ENCODE results near the gene ANKRD18A. TPM values are rescaled to one million over a fixed set of nuclear protein-coding genes. Genes with fewer than 3 reads are reported as not detected.

Gene ANKRD18A
- total and polyA plus RNA-seq, 2 of the 13 experiments (the other 11 are each of a cell fraction or from before 2014, with no cell fraction given): 5.9 to 7.6 TPM

DNA sequence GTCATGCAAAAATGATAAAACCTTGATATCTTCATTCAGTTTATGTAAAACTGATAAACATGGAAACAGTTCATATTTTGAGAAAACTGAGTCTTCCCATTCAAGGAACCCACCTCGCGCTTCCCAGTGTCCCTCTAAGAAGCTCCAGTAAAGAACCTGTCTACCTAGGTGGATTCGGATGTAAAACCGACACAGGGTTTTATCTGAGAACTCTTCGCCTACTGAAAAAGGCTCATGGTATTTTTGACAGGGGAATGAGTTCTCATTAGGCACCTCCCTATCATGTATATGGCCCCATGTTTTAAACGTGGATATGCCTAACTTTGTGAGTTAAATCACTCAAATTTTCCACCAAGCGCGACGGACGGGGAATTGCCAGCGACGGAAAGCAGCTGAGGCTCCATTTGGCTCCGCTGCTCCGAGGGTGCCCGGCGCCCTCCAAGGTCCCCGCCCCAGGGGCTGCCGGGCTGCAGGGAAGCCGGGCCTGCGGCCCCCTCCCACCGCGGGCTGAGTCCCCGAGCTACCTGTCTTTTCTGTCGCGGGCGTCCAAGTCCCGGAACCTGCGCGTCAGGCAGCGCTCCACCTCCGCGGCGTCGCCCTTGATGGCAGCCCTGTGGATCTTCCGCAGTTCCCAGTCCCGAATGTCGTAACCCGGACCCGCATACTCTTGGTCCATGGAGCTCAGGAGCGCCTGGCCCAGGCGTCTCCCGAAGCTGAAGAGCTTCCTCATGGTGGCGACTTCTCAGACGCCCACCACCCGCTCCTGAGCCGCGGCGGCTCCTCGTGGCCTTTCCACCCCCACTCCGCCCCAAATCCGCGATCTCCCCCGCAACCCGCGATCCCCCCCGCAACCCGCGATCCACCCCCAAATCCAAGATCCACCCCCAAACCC, 594 bp downstream of the ANKRD18A start (continued):
- TF ChIP-seq, protein P1, sequence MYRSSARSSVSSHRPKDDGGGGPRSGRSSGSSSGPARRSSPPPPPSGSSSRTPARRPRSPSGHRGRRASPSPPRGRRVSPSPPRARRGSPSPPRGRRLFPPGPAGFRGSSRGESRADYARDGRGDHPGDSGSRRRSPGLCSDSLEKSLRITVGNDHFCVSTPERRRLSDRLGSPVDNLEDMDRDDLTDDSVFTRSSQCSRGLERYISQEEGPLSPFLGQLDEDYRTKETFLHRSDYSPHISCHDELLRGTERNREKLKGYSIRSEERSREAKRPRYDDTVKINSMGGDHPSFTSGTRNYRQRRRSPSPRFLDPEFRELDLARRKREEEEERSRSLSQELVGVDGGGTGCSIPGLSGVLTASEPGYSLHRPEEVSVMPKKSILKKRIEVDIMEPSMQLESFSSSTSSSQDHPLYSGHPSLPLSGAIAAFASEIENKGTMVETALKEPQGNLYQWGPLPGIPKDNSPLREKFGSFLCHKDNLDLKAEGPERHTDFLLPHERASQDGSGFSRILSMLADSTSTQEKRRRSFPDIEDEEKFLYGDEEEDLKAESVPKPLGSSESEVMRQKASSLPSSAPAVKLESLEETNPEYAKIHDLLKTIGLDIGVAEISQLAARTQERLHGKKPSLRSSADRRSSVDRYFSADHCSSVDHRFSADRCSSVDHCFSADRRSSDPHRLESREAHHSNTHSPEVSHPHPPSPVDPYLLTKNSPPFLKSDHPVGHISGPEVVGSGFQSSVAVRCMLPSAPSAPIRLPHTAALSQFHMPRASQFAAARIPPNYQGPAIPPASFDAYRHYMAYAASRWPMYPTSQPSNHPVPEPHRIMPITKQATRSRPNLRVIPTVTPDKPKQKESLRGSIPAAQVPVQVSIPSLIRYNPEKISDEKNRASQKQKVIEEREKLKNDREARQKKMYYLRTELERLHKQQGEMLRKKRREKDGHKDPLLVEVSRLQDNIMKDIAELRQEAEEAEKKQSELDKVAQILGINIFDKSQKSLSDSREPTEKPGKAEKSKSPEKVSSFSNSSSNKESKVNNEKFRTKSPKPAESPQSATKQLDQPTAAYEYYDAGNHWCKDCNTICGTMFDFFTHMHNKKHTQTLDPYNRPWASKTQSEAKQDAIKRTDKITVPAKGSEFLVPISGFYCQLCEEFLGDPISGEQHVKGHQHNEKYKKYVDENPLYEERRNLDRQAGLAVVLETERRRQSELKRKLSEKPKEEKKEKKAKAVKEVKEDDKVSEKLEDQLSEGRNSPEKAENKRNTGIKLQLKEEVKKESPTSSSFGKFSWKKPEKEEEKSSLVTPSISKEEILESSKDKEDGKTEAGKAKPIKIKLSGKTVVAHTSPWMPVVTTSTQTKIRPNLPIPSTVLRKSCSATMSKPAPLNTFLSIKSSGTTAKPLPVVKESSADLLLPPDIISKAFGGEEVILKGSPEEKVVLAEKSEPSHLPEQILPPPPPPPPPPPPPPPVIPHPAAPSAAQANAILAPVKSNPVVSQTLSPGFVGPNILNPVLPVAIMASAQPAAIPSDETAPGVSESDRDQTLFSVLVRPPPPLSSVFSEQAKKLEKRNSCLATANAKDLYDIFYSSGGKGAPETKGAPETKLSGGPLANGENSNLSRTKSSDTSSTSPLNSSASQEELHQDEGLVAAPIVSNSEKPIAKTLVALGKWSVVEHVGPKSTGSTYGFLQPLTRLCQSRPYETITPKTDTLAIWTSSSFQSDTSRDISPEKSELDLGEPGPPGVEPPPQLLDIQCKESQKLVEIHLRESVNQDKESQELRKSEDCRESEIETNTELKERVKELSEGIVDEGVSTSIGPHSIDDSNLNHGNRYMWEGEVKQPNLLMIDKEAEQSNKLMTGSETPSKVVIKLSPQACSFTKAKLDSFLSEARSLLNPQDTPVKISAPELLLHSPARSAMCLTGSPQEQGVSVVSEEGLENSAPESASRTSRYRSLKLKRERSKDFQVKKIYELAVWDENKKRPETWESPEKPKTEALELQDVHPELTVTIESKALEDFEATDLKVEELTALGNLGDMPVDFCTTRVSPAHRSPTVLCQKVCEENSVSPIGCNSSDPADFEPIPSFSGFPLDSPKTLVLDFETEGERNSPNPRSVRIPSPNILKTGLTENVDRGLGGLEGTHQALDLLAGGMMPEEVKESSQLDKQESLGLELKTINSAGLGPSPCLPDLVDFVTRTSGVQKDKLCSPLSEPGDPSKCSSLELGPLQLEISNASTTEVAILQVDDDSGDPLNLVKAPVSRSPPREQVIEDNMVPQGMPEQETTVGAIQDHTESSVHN (CRISPR knock-in tag; IDR thresholded peaks at IDR 0.05): no peak
- TF ChIP-seq SP2 (CRISPR knock-in tag; IDR thresholded peaks at IDR 0.05) (no peak), HHEX (CRISPR knock-in tag; IDR thresholded peaks at IDR 0.05) (no peak), ZNF17 (CRISPR knock-in tag; IDR thresholded peaks at IDR 0.05) (0 out of 2 replicates have a peak, but pooled peaks have one; percentile 10), HDAC6 (IDR thresholded peaks at IDR 0.05; ENCODE audit: low read depth, low read length) (no peak), ZNF879 (CRISPR knock-in tag; IDR thresholded peaks at IDR 0.05) (no peak), ZNF350 (CRISPR knock-in tag; IDR thresholded peaks at IDR 0.05; ENCODE audit: borderline replicate concordance, low read depth) (no peak), MIER2 (CRISPR knock-in tag; IDR thresholded peaks at IDR 0.05) (no peak), EEA1 (CRISPR knock-in tag; IDR thresholded peaks at IDR 0.05; ENCODE audit: borderline replicate concordance) (no peak), MAZ (IDR thresholded peaks at IDR 0.05; ENCODE audit: borderline replicate concordance, low read depth, low read length) (no peak), MAZ (CRISPR knock-in tag; IDR thresholded peaks at IDR 0.05; ENCODE audit: low read depth) (no peak), ZNF33B (CRISPR knock-in tag; IDR thresholded peaks at IDR 0.05) (no peak), STAG1 (CRISPR knock-in tag; IDR thresholded peaks at IDR 0.05) (no peak), ZNF850 (CRISPR knock-in tag; conservative IDR thresholded peaks at IDR 0.05) (no peak), DNMT3B (CRISPR knock-in tag; conservative IDR thresholded peaks at IDR 0.05) (no peak), GTF3A (CRISPR knock-in tag; conservative IDR thresholded peaks at IDR 0.05) (no peak), ATM (IDR thresholded peaks at IDR 0.05; ENCODE audit: borderline replicate concordance) (no peak), ZNF777 (CRISPR knock-in tag; IDR thresholded peaks at IDR 0.05) (no peak)
- TF ChIP-seq, protein P2, sequence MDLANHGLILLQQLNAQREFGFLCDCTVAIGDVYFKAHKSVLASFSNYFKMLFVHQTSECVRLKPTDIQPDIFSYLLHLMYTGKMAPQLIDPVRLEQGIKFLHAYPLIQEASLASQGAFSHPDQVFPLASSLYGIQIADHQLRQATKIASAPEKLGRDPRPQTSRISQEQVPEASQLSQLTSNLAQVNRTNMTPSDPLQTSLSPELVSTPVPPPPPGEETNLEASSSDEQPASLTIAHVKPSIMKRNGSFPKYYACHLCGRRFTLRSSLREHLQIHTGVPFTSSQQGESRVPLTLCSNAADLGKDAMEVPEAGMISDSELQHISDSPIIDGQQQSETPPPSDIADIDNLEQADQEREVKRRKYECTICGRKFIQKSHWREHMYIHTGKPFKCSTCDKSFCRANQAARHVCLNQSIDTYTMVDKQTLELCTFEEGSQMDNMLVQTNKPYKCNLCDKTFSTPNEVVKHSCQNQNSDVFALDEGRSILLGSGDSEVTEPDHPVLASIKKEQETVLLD (CRISPR knock-in tag; IDR thresholded peaks at IDR 0.05; ENCODE audit: low read depth): no peak
- TF ChIP-seq, protein P3, sequence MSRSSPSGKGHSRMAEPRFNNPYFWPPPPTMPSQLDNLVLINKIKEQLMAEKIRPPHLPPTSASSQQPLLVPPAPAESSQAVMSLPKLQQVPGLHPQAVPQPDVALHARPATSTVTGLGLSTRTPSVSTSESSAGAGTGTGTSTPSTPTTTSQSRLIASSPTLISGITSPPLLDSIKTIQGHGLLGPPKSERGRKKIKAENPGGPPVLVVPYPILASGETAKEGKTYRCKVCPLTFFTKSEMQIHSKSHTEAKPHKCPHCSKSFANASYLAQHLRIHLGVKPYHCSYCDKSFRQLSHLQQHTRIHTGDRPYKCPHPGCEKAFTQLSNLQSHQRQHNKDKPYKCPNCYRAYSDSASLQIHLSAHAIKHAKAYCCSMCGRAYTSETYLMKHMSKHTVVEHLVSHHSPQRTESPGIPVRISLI (CRISPR knock-in tag; IDR thresholded peaks at IDR 0.05; ENCODE audit: borderline replicate concordance): no peak
